Erythroblast (primary cell): ENCODE measurements around the gene PRICKLE3.
"Not testable (repeated sequence)": the region's sequence is repeated elsewhere in the genome, so short reads cannot be mapped to it uniquely, and the experiment has no call there.

Experiments used
- DNase-seq, 2 experiments: peaks; one replicate each; lab custom pipeline; 2025; lab: John Stamatoyannopoulos, UW
- GATA1 ChIP-seq: IDR thresholded peaks from 2 replicates; pipeline ENCODE4 v1.6.1; 2011; ENCODE audit warnings: low read depth, mild to moderate bottlenecking, control low read depth, low read length, moderate library complexity
- POLR2A ChIP-seq: IDR thresholded peaks from 2 replicates; pipeline ENCODE4 v1.6.1; 2011; ENCODE audit warnings: mild to moderate bottlenecking, low read length

PRICKLE3 gene

DNA sequence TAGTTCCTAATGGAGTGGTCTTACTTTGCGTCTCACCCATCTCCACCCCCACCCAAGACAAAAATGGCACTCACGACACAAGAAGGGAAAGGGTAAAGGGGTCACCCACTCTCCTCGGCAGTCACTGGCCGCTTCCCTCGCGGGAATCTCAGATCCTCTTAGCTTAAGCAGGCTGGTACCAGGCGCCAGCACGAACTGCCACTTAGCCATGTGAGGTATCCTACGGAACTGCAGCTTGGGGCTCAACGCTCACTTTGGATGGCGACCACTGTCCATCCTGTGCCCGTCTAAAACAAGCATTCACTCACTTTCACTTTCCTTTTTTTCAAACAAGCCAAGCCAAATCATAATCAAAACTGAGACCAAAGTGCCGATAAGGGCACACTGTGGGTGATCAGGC, 38.2 kb downstream of the PRICKLE3 start:
- no peak for TF ChIP-seq GATA1
- TF ChIP-seq POLR2A = no peak
- DNase-seq = peak in 1 of 2 experiments; percentile 35

DNA sequence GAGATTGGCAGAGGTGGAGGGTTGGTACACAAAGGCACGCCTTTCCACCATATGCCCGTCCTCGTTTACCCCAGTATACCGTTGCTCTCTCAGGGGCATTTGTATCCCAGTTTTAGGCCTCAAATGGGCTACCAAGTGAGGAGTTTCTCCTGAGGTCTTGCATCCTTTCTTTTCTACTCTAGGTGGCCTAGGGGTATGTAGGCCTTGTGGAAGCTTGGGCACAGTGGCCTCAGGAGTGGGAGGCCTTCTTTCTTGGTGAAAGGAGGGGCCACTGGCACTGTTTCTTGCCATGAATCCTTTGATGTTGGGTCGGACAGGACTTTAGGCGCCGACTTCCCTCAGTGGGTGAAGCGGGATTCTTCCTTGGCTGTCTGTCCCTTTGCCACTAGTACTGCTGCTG, 38.9 kb downstream of the PRICKLE3 start:
- no peak for TF ChIP-seq POLR2A
- TF ChIP-seq GATA1 = no peak
- DNase-seq = no peak

DNA sequence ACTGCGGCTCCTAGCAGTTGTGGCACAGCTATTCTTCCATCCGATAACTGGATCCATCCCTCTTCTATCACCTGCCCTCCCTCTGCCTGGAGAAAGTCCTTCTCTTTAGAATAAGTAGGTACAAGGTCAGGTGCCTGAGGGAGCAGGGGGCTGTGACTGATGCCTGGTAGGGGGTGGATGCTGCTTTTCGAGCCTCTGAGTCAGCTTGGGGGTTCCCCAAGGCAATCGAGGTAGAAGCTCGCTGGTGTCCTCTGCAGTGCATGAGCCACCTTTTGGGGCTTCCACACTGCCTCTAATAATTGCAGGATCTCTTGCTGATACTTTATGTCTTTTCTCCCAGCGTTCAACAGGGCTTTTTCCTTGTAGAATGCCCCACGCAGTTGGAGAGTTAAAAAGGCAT, 43.0 kb downstream of the PRICKLE3 start:
- not testable (repeated sequence) for DNase-seq

DNA sequence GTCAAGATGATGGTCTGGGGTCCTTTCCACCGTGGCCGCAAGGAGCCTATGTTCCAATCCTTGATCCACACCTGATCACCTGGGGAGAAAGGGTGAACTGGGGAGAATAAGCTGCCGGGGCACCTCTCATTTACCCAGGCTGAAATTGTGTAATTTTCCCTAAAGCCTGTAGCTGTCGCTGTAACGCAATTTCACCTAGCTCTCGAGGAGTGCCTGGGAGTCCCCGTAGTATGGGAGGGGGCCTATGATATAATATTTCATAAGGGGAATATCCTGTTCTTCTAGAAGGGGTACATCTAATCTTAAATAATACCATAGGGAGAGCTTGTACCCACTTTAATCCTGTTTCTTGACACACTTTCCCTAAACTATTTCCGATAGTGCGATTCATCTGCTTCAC, 43.9 kb downstream of the PRICKLE3 start:
- DNase-seq = not testable (repeated sequence)

DNA sequence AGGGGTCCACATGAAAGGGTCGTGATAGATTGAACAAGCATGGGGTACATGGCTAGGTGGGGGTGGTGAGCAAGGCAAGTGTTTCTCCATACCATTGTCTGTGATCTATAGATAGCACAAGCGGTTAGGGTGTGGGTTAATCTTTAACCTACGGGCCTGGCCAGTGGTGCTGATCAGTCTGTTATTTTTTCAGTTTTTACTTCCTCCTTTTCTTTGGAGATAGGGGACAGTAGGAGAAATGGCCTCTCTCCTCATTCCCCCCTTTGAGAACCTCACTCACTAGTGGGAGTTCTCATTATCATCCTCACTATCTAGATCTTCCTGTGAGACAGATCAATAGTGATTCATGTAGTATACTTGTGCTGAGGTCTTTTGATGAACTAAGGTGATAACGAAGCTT, 46.5 kb downstream of the PRICKLE3 start:
- no peak for TF ChIP-seq POLR2A
- no peak for TF ChIP-seq GATA1

DNA sequence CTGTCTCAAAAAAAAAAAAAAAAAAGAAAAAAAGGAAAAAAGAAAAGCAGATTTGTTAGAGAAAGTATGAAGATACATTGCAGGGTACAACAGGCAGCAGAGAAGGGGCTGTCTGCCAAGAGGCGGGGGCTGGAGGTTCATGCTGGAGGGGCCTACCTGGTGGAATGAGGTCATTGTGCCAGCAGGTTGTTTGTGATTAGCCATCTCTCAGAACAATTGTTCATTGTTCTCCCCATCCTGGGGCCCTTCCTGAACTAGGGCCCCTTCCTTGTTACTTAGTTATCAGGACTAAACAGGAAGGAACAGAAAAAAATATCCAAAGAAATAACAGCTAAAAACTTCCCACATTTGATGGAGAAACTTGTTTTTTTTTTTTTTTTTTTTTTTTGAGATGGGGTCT, 48.7 kb downstream of the PRICKLE3 start:
- DNase-seq = no peak
- no peak for TF ChIP-seq GATA1
- no peak for TF ChIP-seq POLR2A

More for the DNA sequence above, 46.5 kb downstream of the PRICKLE3 start:
- DNase-seq = peak; percentile 40 to 54

DNA sequence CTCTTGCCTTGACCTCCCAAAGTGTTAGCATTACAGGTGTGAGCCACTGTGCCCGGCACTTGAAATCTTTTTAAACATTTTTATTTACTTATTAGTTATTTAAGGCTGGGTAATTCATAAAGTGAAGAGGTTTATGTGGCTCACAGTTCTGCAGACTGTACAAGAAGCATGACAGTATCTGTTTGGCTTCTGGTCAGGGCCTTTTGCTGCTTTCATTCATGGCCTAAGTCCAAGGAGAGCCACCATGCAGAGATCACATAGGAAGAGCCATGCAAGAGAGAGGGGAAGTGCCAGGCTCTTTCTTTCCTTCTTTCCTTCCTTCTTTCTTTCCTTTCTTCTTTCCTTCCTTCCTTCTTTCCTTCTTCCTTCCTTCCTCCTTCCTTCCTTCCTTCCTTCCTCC, 52.4 kb downstream of the PRICKLE3 start:
- DNase-seq = no peak
- TF ChIP-seq GATA1 (no peak), POLR2A (no peak)

DNA sequence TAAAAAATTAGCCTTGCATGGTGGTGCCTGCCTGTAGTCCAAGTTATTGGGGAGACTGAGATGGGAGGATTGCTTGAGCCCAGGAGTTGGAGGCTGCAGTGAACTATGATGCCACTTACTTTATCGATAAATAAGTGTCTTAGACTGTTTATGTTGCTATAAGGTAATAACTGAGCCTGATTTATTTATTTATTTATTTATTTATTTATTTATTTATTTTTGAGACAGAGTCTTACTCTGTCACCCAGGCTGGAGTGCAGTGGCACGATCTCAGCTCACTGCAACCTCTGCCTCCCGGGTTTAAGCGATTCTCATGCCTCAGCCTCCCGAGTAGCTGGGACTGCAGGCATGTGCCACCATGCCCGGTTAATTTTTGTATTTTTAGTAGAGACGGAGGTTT, 53.9 kb downstream of the PRICKLE3 start:
- not testable (repeated sequence) for DNase-seq

DNA sequence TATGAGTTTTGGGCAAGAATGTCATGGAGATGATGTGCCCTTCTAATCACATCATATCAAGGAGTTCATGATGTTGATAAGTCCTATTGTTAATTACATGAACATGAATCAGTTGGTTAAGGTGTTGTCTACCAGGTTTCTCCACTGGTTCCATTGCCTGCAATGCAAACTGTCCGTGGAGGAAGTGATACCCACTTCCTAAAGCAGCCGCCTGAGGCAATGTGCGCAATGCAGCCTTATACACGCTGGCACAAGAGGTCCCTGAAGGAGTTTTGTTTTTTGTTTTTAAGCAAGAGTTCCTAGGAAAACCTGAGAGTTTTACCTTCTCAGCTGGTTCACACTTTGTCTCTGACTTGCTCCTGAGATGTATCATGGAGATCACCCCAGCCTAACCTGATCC, 56.7 kb downstream of the PRICKLE3 start:
- DNase-seq = no peak
- TF ChIP-seq POLR2A (no peak), GATA1 (no peak)

DNA sequence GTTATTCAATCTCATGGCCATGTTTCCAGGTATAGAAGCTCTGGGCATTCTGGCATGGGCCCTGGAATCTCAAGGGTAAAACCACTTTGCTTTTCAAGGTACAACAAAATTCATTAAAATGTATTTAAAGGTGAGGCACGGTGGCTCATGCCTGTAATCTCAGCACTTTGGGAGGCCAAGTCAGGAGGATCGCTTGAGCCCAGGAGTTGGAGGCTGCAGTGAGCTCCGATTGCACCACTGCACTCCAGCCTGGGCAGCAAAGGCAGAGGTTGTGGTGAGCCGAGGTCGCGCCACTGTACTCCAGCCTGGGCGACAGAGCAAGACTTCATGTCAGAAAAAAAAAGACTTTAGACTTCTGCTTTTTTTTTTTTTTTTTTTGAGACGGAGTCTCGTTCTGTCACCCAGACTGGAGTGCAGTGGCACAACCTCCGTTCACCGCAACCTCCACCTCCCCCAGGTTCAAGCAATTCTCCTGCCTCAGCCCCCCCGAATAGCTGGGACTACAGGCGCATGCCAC, 58.4 kb downstream of the PRICKLE3 start:
- DNase-seq = not testable (repeated sequence)
